Left ventricle myocardium inferior (tissue), 1 donor: Measurements from ENCODE around the gene EPB41L1. TPM values are rescaled to one million over a fixed set of nuclear protein-coding genes. Genes with fewer than 3 reads are reported as not detected.

Experiments used
- DNase-seq: peaks from one replicate; pipeline ENCODE4 v3.0.0-alpha.2; 2020
- H3K27ac ChIP-seq: fragments of 200-600 bp; replicated peaks from 2 replicates; pipeline ENCODE4 v1.8.0; 2021
- H3K27me3 ChIP-seq: fragments of 200-600 bp; 2 replicates; pipeline ENCODE4 v1.8.0; 2021; ENCODE audit warnings: low read depth
- H3K36me3 ChIP-seq: fragments of 200-600 bp; 2 replicates; pipeline ENCODE4 v1.8.0; 2021
- H3K4me1 ChIP-seq: fragments of 200-600 bp; 2 replicates; pipeline ENCODE4 v1.8.0; 2021
- H3K4me3 ChIP-seq: fragments of 200-600 bp; 2 replicates; pipeline ENCODE4 v1.8.0; 2021; ENCODE audit warnings: mild to moderate bottlenecking, moderate library complexity
- H3K9me3 ChIP-seq: fragments of 200-600 bp; replicated peaks from 2 replicates; pipeline ENCODE4 v1.8.0; 2021
- CTCF ChIP-seq: fragments of 200-600 bp; IDR thresholded peaks from 2 replicates; pipeline ENCODE4 v1.8.0; 2021; ENCODE audit warnings: antibody characterized with exemption, mild to moderate bottlenecking, borderline replicate concordance
- intact Hi-C: fragments of 100-400 bp; cut with micrococcal nuclease; formaldehyde crosslinking; loops from one replicate; pipeline ENCODE4 v1.11.0; 2022
- total RNA-seq: library from RNA; stranded (reverse); fragmentation: NEBNext Ultra II Directional; extraction: Animal tissue kit (Norgen Biotek cat#: 25700); gene quantifications from one replicate; pipeline ENCODE4 v1.2.1, GENCODE V29; 2021
- donor health status: DM: no; HTN: yes; CAD: no; lungs with severe emphysema.

The EPB41L1 gene
- total RNA-seq, 1 donor from 2014 or later, result 14.6 TPM

- no peaks in the 10 kb centered on the region for H3K4me1 ChIP-seq
- intact Hi-C loops, result no loop called here
- TF ChIP-seq CTCF, result no peak
- no peaks in the 10 kb centered on the region for H3K27me3 ChIP-seq
- H3K36me3 ChIP-seq, result peaks cover 12% of the 10 kb centered on the region
- DNase-seq, result no peak
- H3K27ac ChIP-seq, result no peak overlapping the region
- no peaks in the 10 kb centered on the region for H3K9me3 ChIP-seq
- H3K4me3 ChIP-seq, result no peak overlapping the region
These were observed 28.1 kb downstream of the EPB41L1 start for GRCh38 chr20:36182604-36183154.

GRCh38 chr20:36183155-36183944 is 28.8 kb downstream of the EPB41L1 start:
- no peak overlapping the region for H3K27ac ChIP-seq
- peaks cover 7% of the 10 kb centered on the region for H3K36me3 ChIP-seq
- H3K9me3 ChIP-seq, result no peaks in the 10 kb centered on the region
- H3K4me3 ChIP-seq, result no peak overlapping the region
- no peaks in the 10 kb centered on the region for H3K27me3 ChIP-seq
- intact Hi-C loops, result no loop called here
- no peak for DNase-seq
- no peaks in the 10 kb centered on the region for H3K4me1 ChIP-seq
- no peak for TF ChIP-seq CTCF

GRCh38 chr20:36184816-36185776 is 30.6 kb downstream of the EPB41L1 start:
- TF ChIP-seq CTCF, result no peak
- peak; percentile 1 for DNase-seq

GRCh38 chr20:36193977-36194712 is 39.6 kb downstream of the EPB41L1 start:
- DNase-seq, result no peak
- no peak for TF ChIP-seq CTCF
- intact Hi-C loops, result no loop called here
- no peak overlapping the region for H3K27ac ChIP-seq
- no peaks in the 10 kb centered on the region for H3K9me3 ChIP-seq
- peaks cover 6% of the 10 kb centered on the region for H3K4me1 ChIP-seq
- H3K27me3 ChIP-seq, result no peaks in the 10 kb centered on the region
- H3K36me3 ChIP-seq, result peaks cover 20% of the 10 kb centered on the region
- H3K4me3 ChIP-seq, result no peak overlapping the region

More at GRCh38 chr20:36184816-36185776, 30.6 kb downstream of the EPB41L1 start:
- Histone ChIP-seq H3K4me3 (no peak overlapping the region), H3K27ac (no peak overlapping the region), H3K9me3 (no peaks in the 10 kb centered on the region), H3K4me1 (no peaks in the 10 kb centered on the region), H3K36me3 (peaks cover 5% of the 10 kb centered on the region), H3K27me3 (no peaks in the 10 kb centered on the region)
- intact Hi-C loops, result no loop called here

GRCh38 chr20:36196676-36197075 is 42.1 kb downstream of the EPB41L1 start:
- peaks cover 6% of the 10 kb centered on the region for H3K4me1 ChIP-seq
- DNase-seq, result peak; percentile 23
- H3K27ac ChIP-seq, result no peak overlapping the region
- H3K4me3 ChIP-seq, result no peak overlapping the region
- H3K36me3 ChIP-seq, result peaks cover 13% of the 10 kb centered on the region
- H3K27me3 ChIP-seq, result no peaks in the 10 kb centered on the region
- H3K9me3 ChIP-seq, result no peaks in the 10 kb centered on the region
- no peak for TF ChIP-seq CTCF
- intact Hi-C loops, result loop anchor here (5.0 kb wide), 1 partner anchor 39 kb away; no protein-coding TSS in a partner anchor
